GM18508 (cell line): ENCODE results near the gene KCNK13.
"Not testable (repeated sequence)": the region's sequence is repeated elsewhere in the genome, so short reads cannot be mapped to it uniquely, and the experiment has no call there.

ENCODE experiments used
- ATAC-seq: cut with Tn5 transposase; IDR thresholded peaks from one replicate; pipeline ENCODE4 v1.9.1; 2021; ENCODE audit warnings: moderate number of reproducible peaks; ENCODE audit not compliant: insufficient read depth, unreplicated experiment

Gene KCNK13

GRCh38 chr14:90060312-90060964 is 1.4 kb upstream of the KCNK13 start:
- ATAC-seq = no peak

- ATAC-seq = no peak
Measured at GRCh38 chr14:90060965-90061684, 669 bp upstream of the KCNK13 start.

- ATAC-seq = no peak
Measured at GRCh38 chr14:90062127-90062794, 467 bp downstream of the KCNK13 start.

GRCh38 chr14:90062822-90063539 is 1.2 kb downstream of the KCNK13 start:
- no peak for ATAC-seq

GRCh38 chr14:90072350-90072749 is 10.6 kb downstream of the KCNK13 start:
- no peak for ATAC-seq

GRCh38 chr14:90079576-90079975 is 17.8 kb downstream of the KCNK13 start:
- ATAC-seq = no peak

GRCh38 chr14:90087433-90087832 is 25.6 kb downstream of the KCNK13 start:
- no peak for ATAC-seq

- no peak for ATAC-seq
Measured at GRCh38 chr14:90088176-90088575, 26.4 kb downstream of the KCNK13 start.

GRCh38 chr14:90089486-90089885 is 27.7 kb downstream of the KCNK13 start:
- not testable (repeated sequence) for ATAC-seq

GRCh38 chr14:90091393-90091792 is 29.6 kb downstream of the KCNK13 start:
- no peak for ATAC-seq

- ATAC-seq = no peak
Measured at GRCh38 chr14:90093942-90094595, 32.3 kb downstream of the KCNK13 start.

- no peak for ATAC-seq
Measured at GRCh38 chr14:90095096-90095495, 33.3 kb downstream of the KCNK13 start.

GRCh38 chr14:90096566-90096965 is 34.8 kb downstream of the KCNK13 start:
- ATAC-seq = no peak

- ATAC-seq = no peak
Measured at GRCh38 chr14:90103808-90104207, 42.0 kb downstream of the KCNK13 start.

- no peak for ATAC-seq
Measured at GRCh38 chr14:90105756-90106155, 44.0 kb downstream of the KCNK13 start.

- no peak for ATAC-seq
Measured at GRCh38 chr14:90107789-90108188, 46.0 kb downstream of the KCNK13 start.

GRCh38 chr14:90109858-90110257 is 48.1 kb downstream of the KCNK13 start:
- ATAC-seq = no peak

GRCh38 chr14:90111895-90112534 is 50.2 kb downstream of the KCNK13 start:
- ATAC-seq = no peak

GRCh38 chr14:90114554-90114953 is 52.8 kb downstream of the KCNK13 start:
- no peak for ATAC-seq

GRCh38 chr14:90115780-90116179 is 54.0 kb downstream of the KCNK13 start:
- ATAC-seq = no peak
